K562 (cell line): Measurements from ENCODE around the gene HOXB7. TPM values are rescaled to one million over a fixed set of nuclear protein-coding genes. Genes with fewer than 3 reads are reported as not detected.
A peak's percentile ranks its signal among the peaks of the same experiment; 100 is the strongest.

Experiments
- ATF6 ChIP-seq: sonication (generic); formaldehyde crosslinking; IDR thresholded peaks from 2 replicates; pipeline ENCODE4 v1.4.0; 2020; ENCODE audit warnings: mild to moderate bottlenecking, missing genetic modification reagents
- CCAR2 ChIP-seq: fragments of 200-400 bp; formaldehyde crosslinking; IDR thresholded peaks from 2 replicates; pipeline ENCODE4 v1.6.1; 2017; ENCODE audit warnings: mild to moderate bottlenecking, low read depth, low read length
- CREBBP ChIP-seq: IDR thresholded peaks from one replicate; pipeline ENCODE4 v1.6.1; 2012; ENCODE audit warnings: low read depth, mild to moderate bottlenecking, control low read depth, inconsistent platforms, low read length
- DNMT1 ChIP-seq: fragments of 450-650 bp; IDR thresholded peaks from 2 replicates; pipeline ENCODE4 v1.6.1; 2016; ENCODE audit warnings: antibody characterized with exemption, mild to moderate bottlenecking
- FIP1L1 ChIP-seq: fragments of 200-400 bp; formaldehyde crosslinking; IDR thresholded peaks from 2 replicates; pipeline ENCODE4 v1.6.1; 2018; ENCODE audit warnings: mild to moderate bottlenecking, low read depth, low read length; ENCODE audit not compliant: poor library complexity, severe bottlenecking
- FOXA3 ChIP-seq, 2 experiments: fragments of 450-650 bp in 1 of 2; sonication (generic) in 1 of 2; formaldehyde crosslinking; IDR thresholded peaks in 1 of 2; conservative IDR thresholded peaks in 1 of 2; 2 replicates each; pipeline versions ENCODE4 v1.4.0 to v1.8.0; 2020 to 2022; ENCODE audit warnings: mild to moderate bottlenecking in 2 of 2, missing genetic modification reagents in 1 of 2
- FOXK2 ChIP-seq, 2 experiments: fragments of 450-650 bp; IDR thresholded peaks in 1 of 2; conservative IDR thresholded peaks in 1 of 2; 2 replicates each; pipeline ENCODE4 v1.6.1; 2016; ENCODE audit warnings: low read depth in 2 of 2, mild to moderate bottlenecking in 1 of 2
- KLF10 ChIP-seq: fragments of 250-450 bp; sonication (Bioruptor Pico); IDR thresholded peaks from 2 replicates; pipeline ENCODE4 v1.6.1; 2021; ENCODE audit warnings: matching md5 sums
- MAFK ChIP-seq: IDR thresholded peaks from 2 replicates; pipeline ENCODE4 v1.6.1; 2011; ENCODE audit warnings: low read length, improper control_type of control experiment
- MEF2D ChIP-seq: conservative IDR thresholded peaks from 2 replicates; pipeline ENCODE4 v1.6.1; 2016; ENCODE audit warnings: low read depth, missing genetic modification characterization, missing compliant biosample characterization
- MXI1 ChIP-seq: IDR thresholded peaks from 2 replicates; pipeline ENCODE4 v1.6.1; 2011; ENCODE audit warnings: low read depth, mild to moderate bottlenecking, improper control_type of control experiment, low read length
- NFATC3 ChIP-seq: fragments of 450-650 bp; IDR thresholded peaks from 2 replicates; pipeline ENCODE4 v1.6.1; 2017; ENCODE audit warnings: mild to moderate bottlenecking
- SMARCA4 ChIP-seq: fragments of 450-650 bp; IDR thresholded peaks from 2 replicates; pipeline ENCODE4 v1.6.1; 2016
- SNAPC5 ChIP-seq: fragments of 250-450 bp; sonication (Bioruptor Pico); IDR thresholded peaks from 2 replicates; pipeline ENCODE4 v1.8.0; 2021; ENCODE audit warnings: moderate library complexity, mild to moderate bottlenecking, inconsistent platforms
- USF2 ChIP-seq: sonication (generic); formaldehyde crosslinking; IDR thresholded peaks from 2 replicates; pipeline ENCODE4 v1.5.0; 2020; ENCODE audit warnings: missing genetic modification reagents
- ZBTB26 ChIP-seq: fragments of 450-650 bp; formaldehyde crosslinking; IDR thresholded peaks from 2 replicates; pipeline ENCODE4 v1.4.0; 2022; ENCODE audit warnings: missing genetic modification characterization
- ZNF165 ChIP-seq: fragments of 250-450 bp; sonication (Bioruptor Pico); IDR thresholded peaks from 2 replicates; pipeline ENCODE4 v1.4.0; 2020; ENCODE audit warnings: borderline replicate concordance
- ZNF57 ChIP-seq: fragments of 450-650 bp; formaldehyde crosslinking; IDR thresholded peaks from 2 replicates; pipeline ENCODE4 v1.4.0; 2020; ENCODE audit warnings: mild to moderate bottlenecking, moderate library complexity
- ZNF644 ChIP-seq: fragments of 200-800 bp; sonication (Bioruptor generic); IDR thresholded peaks from 2 replicates; pipeline ENCODE4 v1.6.1; 2016; ENCODE audit warnings: low read depth, missing genetic modification characterization, missing compliant biosample characterization
- polyA plus RNA-seq, 8 experiments: library from polyadenylated mRNA; depleted of rRNA in 4 of 8; stranded (reverse) in 5 of 8; unstranded in 3 of 8; fragments of >200 nt; fragmentation: Nextera tagmentation in 2 of 8; fragmentation: Illumina TruSeq in 1 of 8; extraction: Ambion mirVana in 2 of 8; extraction: Trizol in 1 of 8; gene quantifications; 2 replicates each; pipeline versions ENCODE4 v1.2.1 to v1.2.3, GENCODE V29; 2011 to 2014; ENCODE audit warnings: inconsistent platforms in 1 of 8, missing spikeins in 1 of 8
- total RNA-seq, 7 experiments: library from RNA; depleted of rRNA in 6 of 7; stranded (reverse); fragments of >200 nt in 6 of 7; fragmentation: Illumina TruSeq in 2 of 7; extraction: Trizol in 2 of 7; gene quantifications; 2 replicates each; pipeline versions ENCODE4 v1.2.1 to v1.2.3, GENCODE V29; 2011 to 2021; ENCODE audit warnings: low replicate concordance in 1 of 7

HOXB7 gene
- total and polyA plus RNA-seq, 9 of the 15 experiments (the other 6 are each of a cell fraction or from before 2014, with no cell fraction given), result 5.5 to 16.7 (median 8.3) TPM

- TF ChIP-seq ZBTB26 (peak; percentile 92), NFATC3 (no peak), CREBBP (no peak), SNAPC5 (CRISPR knock-in tag) (no peak), ZNF165 (0 out of 2 replicates have a peak, but pooled peaks have one; percentile 27), MEF2D (tag) (no peak), ATF6 (no peak), ZNF57 (CRISPR knock-in tag) (no peak), DNMT1 (no peak), USF2 (no peak), FOXK2 (conservative IDR thresholded peaks at IDR 0.05 in 1 of 2, IDR thresholded peaks at IDR 0.05 in 1 of 2; ENCODE audit: low read depth in 2 of 2) (no peak), FIP1L1 (peak; percentile 49), SMARCA4 (no peak), ZNF644 (tag) (no peak), CCAR2 (no peak), MAFK (no peak), MXI1 (no peak), KLF10 (CRISPR knock-in tag) (no peak), FOXA3 (CRISPR knock-in tag; conservative IDR thresholded peaks at IDR 0.05 in 1 of 2, IDR thresholded peaks at IDR 0.05 in 1 of 2) (no peak)
Measured at GRCh38 chr17:48625495-48626244, 14.9 kb upstream of the HOXB7 start (continued).
